Endothelial cell of umbilical vein (primary cell): Measurements from ENCODE around the gene KAT2A. TPM values are rescaled to one million over a fixed set of nuclear protein-coding genes. Genes with fewer than 3 reads are reported as not detected.
"Not testable (repeated sequence)": the region's sequence is repeated elsewhere in the genome, so short reads cannot be mapped to it uniquely, and the experiment has no call there.

Source experiments
- BruUV-seq: library from RNA; stranded (reverse); fragments of 400-500 nt; replicated peaks from 2 replicates; lab custom pipeline; 2021; lab: Mats Ljungman, UMichigan
- CTCF ChIA-PET: fragments of 300-600, 350-600 bp; sonication (Branson Sonifier 250); formaldehyde crosslinking; loops from one replicate; lab custom pipeline; 2021; ENCODE audit warnings: antibody characterized with exemption, inconsistent platforms; lab: Charles Lee
- POLR2A ChIA-PET: fragments of 300-600, 350-600 bp; sonication (Branson Sonifier 250); formaldehyde crosslinking; loops from one replicate; lab custom pipeline; 2021; ENCODE audit warnings: antibody characterized with exemption, inconsistent platforms; lab: Charles Lee
- DNase-seq: peaks from one replicate; pipeline ENCODE4 v3.0.0-alpha.2; 2011; ENCODE audit warnings: low read depth, low spot score
- FAIRE-seq: peaks from 2 replicates; lab custom pipeline; 2011; peaks lifted over from hg19 to GRCh38; lab: Jason Lieb, UNC
- H2AFZ ChIP-seq: 2 replicates; pipeline ENCODE4 v1.6.0; 2012; ENCODE audit warnings: low read depth, low read length, control low read depth, inconsistent platforms
- H3K27ac ChIP-seq: 2 replicates; pipeline ENCODE4 v1.5.1; 2011; ENCODE audit warnings: low read depth, mild to moderate bottlenecking, control low read depth, low read length, moderate library complexity; ENCODE audit not compliant: insufficient read depth
- H3K27me3 ChIP-seq, 2 experiments: 2 replicates each; pipeline versions ENCODE4 v1.6.0 to v1.6.1; 2011; ENCODE audit warnings: low read length in 2 of 2, mixed read lengths in 1 of 2; ENCODE audit not compliant: control insufficient read depth in 2 of 2, insufficient read depth in 2 of 2
- H3K36me3 ChIP-seq, 2 experiments: 2 replicates in 1 of 2; 3 replicates in 1 of 2; pipeline ENCODE4 v1.5.1; 2011; ENCODE audit warnings: low read length in 2 of 2, mild to moderate bottlenecking in 1 of 2, moderate library complexity in 1 of 2; ENCODE audit not compliant: control insufficient read depth in 2 of 2, insufficient read depth in 2 of 2; ENCODE audit errors: extremely low read depth in 1 of 2
- H3K4me1 ChIP-seq: 3 replicates; pipeline ENCODE4 v1.5.1; 2011; ENCODE audit warnings: mild to moderate bottlenecking, low read length; ENCODE audit not compliant: control insufficient read depth, insufficient read depth; ENCODE audit errors: extremely low read depth
- H3K4me2 ChIP-seq: 2 replicates; pipeline ENCODE4 v1.6.1; 2011; ENCODE audit warnings: low read length, control low read depth, mixed read lengths; ENCODE audit not compliant: insufficient read depth
- H3K4me3 ChIP-seq, 3 experiments: fragments of 200-600 bp in 1 of 3; sonication (generic), shearing (Covaris generic) in 1 of 3; replicated peaks in 1 of 3; 2 replicates each; pipeline ENCODE4 v1.5.1; 2011 to 2016; ENCODE audit warnings: control low read depth in 3 of 3, low read length in 3 of 3, mild to moderate bottlenecking in 2 of 3, inconsistent platforms in 1 of 3, low read depth in 1 of 3, moderate library complexity in 1 of 3; ENCODE audit not compliant: insufficient read depth in 1 of 3
- H3K79me2 ChIP-seq: 2 replicates; pipeline ENCODE4 v1.6.0; 2012; ENCODE audit warnings: low read length, inconsistent platforms; ENCODE audit not compliant: control insufficient read depth, insufficient read depth
- H3K9ac ChIP-seq: replicated peaks from 2 replicates; pipeline ENCODE3; 2011; ENCODE audit warnings: low read length, control low read depth; ENCODE audit not compliant: insufficient read depth; ENCODE audit errors: extremely low read depth
- H3K9me1 ChIP-seq: replicated peaks from 3 replicates; pipeline ENCODE4 v1.6.0; 2011; ENCODE audit warnings: mild to moderate bottlenecking, low read length; ENCODE audit not compliant: control insufficient read depth, insufficient read depth; ENCODE audit errors: extremely low read depth
- H3K9me3 ChIP-seq: replicated peaks from 2 replicates; pipeline ENCODE4 v1.5.1; 2012; ENCODE audit warnings: low read length, inconsistent platforms; ENCODE audit not compliant: control insufficient read depth, insufficient read depth
- H4K20me1 ChIP-seq: replicated peaks from 2 replicates; pipeline ENCODE3; 2011; ENCODE audit warnings: mild to moderate bottlenecking, low read length; ENCODE audit not compliant: control insufficient read depth, insufficient read depth; ENCODE audit errors: extremely low read depth
- EZH2 ChIP-seq: IDR thresholded peaks from 2 replicates; pipeline ENCODE4 v1.6.1; 2012; ENCODE audit warnings: borderline replicate concordance, low read depth, mild to moderate bottlenecking, moderate library complexity, low read length, inconsistent platforms; ENCODE audit not compliant: severe bottlenecking
- FOS ChIP-seq: IDR thresholded peaks from 2 replicates; pipeline ENCODE4 v1.6.1; 2011; ENCODE audit warnings: mild to moderate bottlenecking, low read length, moderate library complexity, borderline replicate concordance; ENCODE audit not compliant: insufficient read depth
- GATA2 ChIP-seq: IDR thresholded peaks from 2 replicates; pipeline ENCODE4 v1.7.0; 2011; ENCODE audit warnings: low read depth, mild to moderate bottlenecking, moderate library complexity, mixed read lengths, low read length; ENCODE audit not compliant: insufficient read length, insufficient read depth
- JUN ChIP-seq: IDR thresholded peaks from 2 replicates; pipeline ENCODE4 v1.6.1; 2011; ENCODE audit warnings: borderline replicate concordance, low read depth; ENCODE audit not compliant: insufficient read length, insufficient read depth
- MAX ChIP-seq: IDR thresholded peaks from 2 replicates; pipeline ENCODE4 v1.6.1; 2011; ENCODE audit not compliant: insufficient read depth, insufficient read length
- MYC ChIP-seq: IDR thresholded peaks from one replicate; pipeline ENCODE4 v1.6.1; 2011; ENCODE audit warnings: mild to moderate bottlenecking, low read depth, low read length
- POLR2A ChIP-seq: IDR thresholded peaks from 2 replicates; pipeline ENCODE4 v1.6.1; 2012; ENCODE audit warnings: low read depth, mild to moderate bottlenecking, control low read depth, low read length
- POLR2AphosphoS5 ChIP-seq: IDR thresholded peaks from 2 replicates; pipeline ENCODE4 v1.6.1; 2012; ENCODE audit warnings: low read depth, mild to moderate bottlenecking, control low read depth, low read length, moderate library complexity; ENCODE audit not compliant: insufficient read depth
- dilution Hi-C: fragments of 300-500 bp; cut with MboI; formaldehyde crosslinking; loops from one replicate; pipeline ENCODE4 v1.15.0; 2019; ENCODE audit warnings: low sequenced_read_pairs; ENCODE audit not compliant: extremely low pct_ligation_motif_present
- intact Hi-C: fragments of 100-400 bp; cut with micrococcal nuclease; formaldehyde crosslinking; loops from one replicate; pipeline ENCODE4 v1.10.0; 2022
- polyA plus RNA-seq, 4 experiments: library from polyadenylated mRNA; depleted of rRNA in 3 of 4; stranded (reverse) in 3 of 4; unstranded in 1 of 4; fragments of >200 nt; gene quantifications; 2 replicates each; pipeline versions ENCODE4 v1.2.1 to v1.2.3, GENCODE V29; 2011 to 2012; ENCODE audit warnings: missing spikeins in 1 of 4
- total RNA-seq: library from RNA; stranded (reverse); gene quantifications from 2 replicates; pipeline ENCODE4 v1.2.3, GENCODE V29; 2021
- TF ChIP-seq, protein P1 (sequence below), 2 donors: IDR thresholded peaks; 1 replicate in 1 of 2; 2 replicates in 1 of 2; pipeline ENCODE4 v1.5.1; 2011; ENCODE audit warnings: low read length in 2 of 2, mild to moderate bottlenecking in 2 of 2, moderate library complexity in 2 of 2, control low read depth in 1 of 2, inconsistent platforms in 1 of 2, low read depth in 1 of 2; ENCODE audit not compliant: insufficient read depth in 1 of 2; ENCODE audit errors: extremely low read depth in 1 of 2

Gene KAT2A
- total and polyA plus RNA-seq, 2 donors (not counting 3 experiments of a cell fraction or from before 2014, with no cell fraction given): 32.9 to 33.4 TPM

DNA sequence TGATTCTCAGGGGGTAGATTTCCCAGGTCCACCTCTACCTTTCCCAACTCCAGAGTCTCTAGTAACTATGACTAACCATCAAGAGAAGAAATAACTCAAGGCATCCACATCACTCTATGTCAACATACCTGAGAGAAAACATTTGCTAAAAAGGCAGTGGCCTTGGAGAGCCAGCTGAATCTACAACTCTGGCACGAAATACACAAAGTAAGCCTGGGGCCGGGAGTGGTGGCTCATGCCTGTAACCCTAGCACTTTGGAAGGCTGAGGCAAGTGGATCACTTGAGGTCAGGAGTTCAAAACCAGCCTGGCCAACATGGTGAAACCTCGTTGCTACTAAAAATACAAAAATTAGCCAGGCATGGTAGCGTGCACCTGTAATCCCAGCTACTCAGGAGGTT is 22.0 kb upstream of the KAT2A start:
- H3K9me1 ChIP-seq, intact Hi-C loops, H4K20me1 ChIP-seq, H3K27me3 ChIP-seq, BruUV-seq, POLR2A ChIA-PET, H3K9ac ChIP-seq, H3K9me3 ChIP-seq, dilution Hi-C loops, H3K4me3 ChIP-seq, H3K27ac ChIP-seq, FAIRE-seq, H3K4me1 ChIP-seq, H2AFZ ChIP-seq, DNase-seq, H3K4me2 ChIP-seq: not testable (repeated sequence)
- CTCF ChIA-PET: interaction anchor here (1.9 kb wide), 1 partner anchor 11 kb away, joined by 4 read pairs; no protein-coding TSS in a partner anchor
- Histone ChIP-seq H3K36me3 (peaks cover 0 to 17% of the 10 kb centered on the region in 2 experiments), H3K79me2 (peaks cover 93% of the 10 kb centered on the region)

GRCh38 chr17:42142371-42142896 is 21.3 kb upstream of the KAT2A start:
- dilution Hi-C loops (no loop called here), intact Hi-C loops (no loop called here)
- CTCF ChIA-PET: interaction anchor here (1.9 kb wide), 1 partner anchor 10 kb away, joined by 4 read pairs; no protein-coding TSS in a partner anchor
- Histone ChIP-seq H3K36me3 (peaks cover 0 to 16% of the 10 kb centered on the region in 2 experiments), H3K79me2 (peaks cover 91% of the 10 kb centered on the region), H2AFZ (no peak overlapping the region), H3K9ac (no peak overlapping the region), H3K4me2 (no peak overlapping the region), H3K27ac (no peak overlapping the region), H4K20me1 (no peaks in the 10 kb centered on the region), H3K9me1 (no peaks in the 10 kb centered on the region), H3K4me3 (no peak overlapping the region), H3K9me3 (no peaks in the 10 kb centered on the region), H3K27me3 (no peaks in the 10 kb centered on the region), H3K4me1 (no peaks in the 10 kb centered on the region)
- POLR2A ChIA-PET: no interaction called here
- no peak for FAIRE-seq
- TF ChIP-seq POLR2A (no peak), GATA2 (no peak), MAX (no peak), EZH2 (no peak), FOS (no peak), MYC (no peak), JUN (no peak), POLR2AphosphoS5 (no peak)
- TF ChIP-seq, protein P1, sequence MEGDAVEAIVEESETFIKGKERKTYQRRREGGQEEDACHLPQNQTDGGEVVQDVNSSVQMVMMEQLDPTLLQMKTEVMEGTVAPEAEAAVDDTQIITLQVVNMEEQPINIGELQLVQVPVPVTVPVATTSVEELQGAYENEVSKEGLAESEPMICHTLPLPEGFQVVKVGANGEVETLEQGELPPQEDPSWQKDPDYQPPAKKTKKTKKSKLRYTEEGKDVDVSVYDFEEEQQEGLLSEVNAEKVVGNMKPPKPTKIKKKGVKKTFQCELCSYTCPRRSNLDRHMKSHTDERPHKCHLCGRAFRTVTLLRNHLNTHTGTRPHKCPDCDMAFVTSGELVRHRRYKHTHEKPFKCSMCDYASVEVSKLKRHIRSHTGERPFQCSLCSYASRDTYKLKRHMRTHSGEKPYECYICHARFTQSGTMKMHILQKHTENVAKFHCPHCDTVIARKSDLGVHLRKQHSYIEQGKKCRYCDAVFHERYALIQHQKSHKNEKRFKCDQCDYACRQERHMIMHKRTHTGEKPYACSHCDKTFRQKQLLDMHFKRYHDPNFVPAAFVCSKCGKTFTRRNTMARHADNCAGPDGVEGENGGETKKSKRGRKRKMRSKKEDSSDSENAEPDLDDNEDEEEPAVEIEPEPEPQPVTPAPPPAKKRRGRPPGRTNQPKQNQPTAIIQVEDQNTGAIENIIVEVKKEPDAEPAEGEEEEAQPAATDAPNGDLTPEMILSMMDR (IDR thresholded peaks at IDR 0.05; ENCODE audit: extremely low read depth in 1 of 2, insufficient read depth in 1 of 2, low read depth in 1 of 2, low read length in 2 of 2): no peak
- DNase-seq: no peak
- BruUV-seq: no TSS peak
